ENCODE measurements around the gene AMIGO2.

The AMIGO2 gene

DNA sequence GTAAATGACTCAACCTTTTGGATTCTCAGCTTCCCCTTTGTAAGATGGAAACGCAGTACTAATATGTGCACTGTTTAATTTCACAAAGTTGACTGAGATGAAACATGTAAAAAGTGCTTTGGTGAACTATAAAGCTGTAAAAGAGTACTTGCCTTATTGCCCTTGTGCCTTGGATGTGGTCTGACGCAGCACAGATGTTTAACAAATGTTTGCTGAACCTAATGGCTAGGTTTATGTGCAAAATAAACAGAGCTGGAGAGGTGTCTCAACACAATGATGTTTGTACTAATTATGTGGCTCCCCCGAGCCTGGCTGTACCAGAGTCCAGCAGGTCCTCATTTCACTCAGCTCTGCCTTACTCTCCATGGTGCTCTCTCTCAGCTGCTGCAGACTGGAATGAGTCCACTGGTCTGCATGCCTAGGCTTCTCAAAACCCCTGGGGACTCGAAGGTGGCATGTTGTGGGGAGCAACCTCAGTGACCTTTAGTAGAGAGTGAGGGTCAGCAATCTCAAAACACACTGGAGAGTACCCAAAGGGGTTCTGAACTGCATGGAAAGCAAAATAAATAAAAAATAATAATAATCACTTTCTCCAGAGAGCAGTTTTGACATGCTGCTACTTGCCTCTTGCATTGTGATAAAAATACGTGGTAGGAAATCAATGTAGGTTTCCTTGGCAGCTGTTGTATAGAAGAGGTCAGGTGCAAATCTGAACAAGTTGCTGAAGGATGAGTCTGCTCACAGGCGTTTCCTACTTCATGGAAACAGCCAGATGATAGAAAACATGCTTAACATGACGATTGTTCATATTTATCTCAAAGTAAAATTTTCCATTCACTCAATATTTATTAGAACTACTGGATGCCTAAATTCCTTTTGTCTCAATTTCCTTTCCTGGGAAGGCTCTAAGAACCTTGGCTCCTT, 8.5 kb upstream of the AMIGO2 start:
- Histone ChIP-seq H3K27me3 (replicated peaks; ENCODE audit: control insufficient read depth, insufficient read depth, low read length) (no peaks in the 10 kb centered on the region), H3K4me3 (replicated peaks; ENCODE audit: low read depth, low read length) (no peak overlapping the region), H3K36me3 (ENCODE audit: control insufficient read depth, insufficient read depth, low read length) (no peaks in the 10 kb centered on the region)
- TF ChIP-seq, protein P1, sequence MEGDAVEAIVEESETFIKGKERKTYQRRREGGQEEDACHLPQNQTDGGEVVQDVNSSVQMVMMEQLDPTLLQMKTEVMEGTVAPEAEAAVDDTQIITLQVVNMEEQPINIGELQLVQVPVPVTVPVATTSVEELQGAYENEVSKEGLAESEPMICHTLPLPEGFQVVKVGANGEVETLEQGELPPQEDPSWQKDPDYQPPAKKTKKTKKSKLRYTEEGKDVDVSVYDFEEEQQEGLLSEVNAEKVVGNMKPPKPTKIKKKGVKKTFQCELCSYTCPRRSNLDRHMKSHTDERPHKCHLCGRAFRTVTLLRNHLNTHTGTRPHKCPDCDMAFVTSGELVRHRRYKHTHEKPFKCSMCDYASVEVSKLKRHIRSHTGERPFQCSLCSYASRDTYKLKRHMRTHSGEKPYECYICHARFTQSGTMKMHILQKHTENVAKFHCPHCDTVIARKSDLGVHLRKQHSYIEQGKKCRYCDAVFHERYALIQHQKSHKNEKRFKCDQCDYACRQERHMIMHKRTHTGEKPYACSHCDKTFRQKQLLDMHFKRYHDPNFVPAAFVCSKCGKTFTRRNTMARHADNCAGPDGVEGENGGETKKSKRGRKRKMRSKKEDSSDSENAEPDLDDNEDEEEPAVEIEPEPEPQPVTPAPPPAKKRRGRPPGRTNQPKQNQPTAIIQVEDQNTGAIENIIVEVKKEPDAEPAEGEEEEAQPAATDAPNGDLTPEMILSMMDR (IDR thresholded peaks at IDR 0.05; ENCODE audit: insufficient read depth, low read length, poor library complexity, severe bottlenecking) = no peak
- DNase-seq (ENCODE audit: extremely low read depth, insufficient read length) = no peak

DNA sequence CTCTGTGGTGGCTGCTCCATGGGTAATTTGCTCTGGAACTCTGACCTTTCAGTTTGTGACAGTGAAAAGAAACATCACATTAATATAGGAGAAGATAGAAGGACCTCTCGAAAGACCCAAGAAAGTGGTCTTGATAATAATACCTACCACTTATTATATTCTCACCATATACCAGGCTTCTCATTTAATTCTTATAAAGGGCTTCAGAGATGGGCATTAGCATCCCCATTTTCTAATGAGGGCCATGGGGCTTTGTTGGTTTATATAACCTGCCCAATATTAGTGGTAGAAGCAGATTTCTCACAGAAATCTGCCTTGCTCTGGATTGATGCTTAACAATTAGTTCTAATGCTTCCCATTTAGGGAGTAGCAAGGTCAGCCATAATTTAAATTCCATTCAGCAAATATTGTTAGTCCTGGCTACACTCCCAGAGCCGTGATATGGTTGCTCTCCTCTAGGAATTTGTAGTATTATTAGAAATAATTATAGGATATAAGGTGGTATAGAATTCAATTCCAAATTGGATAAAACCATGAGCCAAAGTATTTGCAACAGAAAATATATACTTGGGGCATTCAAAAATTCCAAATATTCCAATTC, 7.4 kb upstream of the AMIGO2 start:
- TF ChIP-seq, protein P1 (IDR thresholded peaks at IDR 0.05; ENCODE audit: insufficient read depth, low read length, poor library complexity, severe bottlenecking) = no peak
- Histone ChIP-seq H3K36me3 (ENCODE audit: control insufficient read depth, insufficient read depth, low read length) (no peaks in the 10 kb centered on the region), H3K4me3 (replicated peaks; ENCODE audit: low read depth, low read length) (no peak overlapping the region), H3K27me3 (replicated peaks; ENCODE audit: control insufficient read depth, insufficient read depth, low read length) (no peaks in the 10 kb centered on the region)
- no peak for DNase-seq (ENCODE audit: extremely low read depth, insufficient read length)

DNA sequence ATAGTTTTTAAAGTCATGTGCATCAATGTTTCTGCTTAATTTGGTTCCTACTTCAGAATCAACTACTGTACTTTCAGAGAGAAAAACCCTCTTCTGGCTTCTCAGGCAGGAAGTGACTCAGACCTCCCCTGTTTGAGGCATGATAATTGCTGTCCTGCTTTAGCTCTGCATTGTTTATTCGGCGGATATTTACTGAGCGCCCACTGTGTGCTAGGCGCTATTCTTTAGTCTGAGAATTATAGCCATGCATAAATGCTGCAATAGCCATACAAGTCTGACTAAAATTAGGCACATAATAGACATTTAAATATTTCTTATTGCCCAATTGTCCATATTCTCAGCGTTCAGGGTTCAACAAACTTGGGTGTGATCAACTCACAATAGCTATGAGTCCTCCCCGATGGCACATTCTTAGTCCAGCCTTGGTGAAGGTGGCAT, 6.1 kb upstream of the AMIGO2 start:
- Histone ChIP-seq H3K27me3 (replicated peaks; ENCODE audit: control insufficient read depth, insufficient read depth, low read length) (no peaks in the 10 kb centered on the region), H3K4me3 (replicated peaks; ENCODE audit: low read depth, low read length) (no peak overlapping the region), H3K36me3 (ENCODE audit: control insufficient read depth, insufficient read depth, low read length) (no peaks in the 10 kb centered on the region)
- DNase-seq (ENCODE audit: extremely low read depth, insufficient read length) = no peak
- TF ChIP-seq, protein P1 (IDR thresholded peaks at IDR 0.05; ENCODE audit: insufficient read depth, low read length, poor library complexity, severe bottlenecking) = no peak

DNA sequence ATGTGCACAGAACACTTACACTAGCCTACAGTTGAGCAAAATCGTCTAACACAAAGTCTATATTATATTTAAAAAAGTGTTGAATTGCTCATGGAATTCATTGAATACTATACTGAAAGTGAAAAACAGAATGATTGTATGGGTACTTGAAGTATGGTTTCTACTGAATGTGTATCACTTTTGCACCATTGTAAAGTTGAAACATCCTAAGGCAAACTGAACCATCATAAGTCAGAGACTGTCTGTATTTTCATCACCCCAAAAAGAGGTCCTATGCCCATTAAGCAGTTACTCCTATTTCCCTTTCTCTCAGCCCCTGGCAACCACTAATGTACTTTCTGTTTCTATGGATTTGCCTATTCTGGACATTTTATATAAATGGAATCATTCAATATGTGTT, 4.4 kb upstream of the AMIGO2 start:
- no peak for DNase-seq (ENCODE audit: extremely low read depth, insufficient read length)
- TF ChIP-seq, protein P1 (IDR thresholded peaks at IDR 0.05; ENCODE audit: insufficient read depth, low read length, poor library complexity, severe bottlenecking) = no peak
- Histone ChIP-seq H3K4me3 (replicated peaks; ENCODE audit: low read depth, low read length) (no peak overlapping the region), H3K27me3 (replicated peaks; ENCODE audit: control insufficient read depth, insufficient read depth, low read length) (no peaks in the 10 kb centered on the region; the same call in 1 of the 2 replicates), H3K36me3 (ENCODE audit: control insufficient read depth, insufficient read depth, low read length) (no peaks in the 10 kb centered on the region)

DNA sequence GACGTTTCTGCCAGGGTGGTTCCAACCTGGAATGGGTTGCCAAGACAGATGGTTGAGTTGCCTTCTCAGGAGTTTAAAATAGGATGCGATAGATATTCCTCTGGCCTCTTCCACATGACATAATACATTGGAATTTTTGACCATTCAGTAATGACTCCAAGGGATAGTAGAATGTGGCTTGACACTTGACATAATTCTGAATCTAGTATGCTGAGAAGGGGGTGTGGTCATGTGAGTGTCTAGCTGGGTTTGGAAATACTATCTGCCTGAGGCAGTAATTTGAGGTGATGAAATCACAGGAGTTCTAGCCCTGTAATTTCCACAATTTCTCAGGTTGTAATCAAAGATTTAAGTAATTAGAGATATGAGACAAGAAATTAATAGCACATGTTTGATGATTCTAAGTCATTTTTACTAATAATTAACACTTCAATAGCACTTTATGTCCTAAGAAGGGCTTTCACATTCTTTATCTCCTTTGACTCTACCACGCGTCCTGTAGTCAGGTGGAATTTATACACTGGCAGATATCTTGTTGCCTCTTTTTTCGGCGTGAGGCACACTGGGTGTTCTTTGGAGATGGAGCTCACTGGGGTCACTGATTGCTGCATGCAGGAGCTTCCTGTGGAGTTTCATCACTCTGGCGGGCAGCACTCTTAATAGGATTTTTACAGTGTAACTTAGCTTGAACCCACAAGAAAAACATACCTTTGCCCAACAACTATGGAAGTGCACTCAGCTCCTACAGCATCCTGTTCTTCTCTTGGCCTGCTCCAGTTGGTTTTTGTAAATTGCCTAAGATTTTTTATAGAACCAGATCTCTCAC, 3.2 kb upstream of the AMIGO2 start:
- TF ChIP-seq, protein P1 (IDR thresholded peaks at IDR 0.05; ENCODE audit: insufficient read depth, low read length, poor library complexity, severe bottlenecking) = no peak
- no peak overlapping the region for H3K4me3 ChIP-seq (replicated peaks; ENCODE audit: low read depth, low read length)
- no peaks in the 10 kb centered on the region; the same call in none of the 2 replicates for H3K27me3 ChIP-seq (replicated peaks; ENCODE audit: control insufficient read depth, insufficient read depth, low read length)
- DNase-seq (ENCODE audit: extremely low read depth, insufficient read length) = no peak
- no peaks in the 10 kb centered on the region for H3K36me3 ChIP-seq (ENCODE audit: control insufficient read depth, insufficient read depth, low read length)

Data from GM06990 (cell line).